Purkinje cell (primary cell): Measurements from ENCODE around the gene GLUL. TPM values are rescaled to one million over a fixed set of nuclear protein-coding genes. Genes with fewer than 3 reads are reported as not detected.

Source experiments
- polyA plus RNA-seq: library from polyadenylated mRNA; unstranded; fragments of >200 nt; fragmentation: Nextera tagmentation; gene quantifications from 2 replicates; pipeline ENCODE4 v1.2.1, GENCODE V29; 2014

GLUL gene
- 119 and 125 TPM in 2 replicates for polyA plus RNA-seq

DNA sequence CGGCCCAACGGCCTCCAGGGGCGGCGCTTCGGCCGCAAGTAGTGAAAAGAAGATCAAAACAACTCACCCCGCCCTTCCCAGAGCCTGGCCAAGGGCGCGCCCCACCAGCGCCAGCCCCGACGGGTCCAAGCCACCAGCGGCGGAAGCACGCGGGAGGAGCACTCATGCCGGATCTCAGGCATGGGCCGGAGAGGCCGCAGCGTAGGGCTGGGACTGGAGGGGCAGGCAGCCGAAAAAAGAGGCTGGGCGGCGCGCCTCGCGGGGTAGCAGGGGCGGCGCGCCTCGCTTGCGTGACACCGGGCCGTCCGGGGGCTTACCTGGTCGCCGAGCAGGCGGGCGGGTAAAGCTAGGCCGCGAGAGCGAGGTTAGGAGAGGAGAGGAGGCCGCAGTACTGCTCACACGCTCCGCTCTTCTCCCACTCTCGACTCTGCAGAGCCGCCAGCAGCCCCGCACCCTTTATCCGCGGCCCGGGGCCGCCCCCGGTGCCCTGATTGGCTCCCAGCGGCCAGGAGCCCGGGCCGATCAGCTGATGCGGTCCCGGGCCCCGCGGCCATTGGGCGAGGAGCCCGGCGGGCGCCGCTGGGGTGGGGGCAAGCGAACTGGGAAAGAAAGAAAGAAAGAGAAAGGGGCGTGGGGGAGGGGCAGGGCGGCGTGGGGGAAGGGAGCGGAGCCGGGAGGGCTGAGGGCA lies at the start of gene GLUL:
Gene GLUL (minus strand): TSS at position 429 of the 688 bp plus-strand sequence. CDS start 3,053 bp downstream, outside the sequence.

DNA sequence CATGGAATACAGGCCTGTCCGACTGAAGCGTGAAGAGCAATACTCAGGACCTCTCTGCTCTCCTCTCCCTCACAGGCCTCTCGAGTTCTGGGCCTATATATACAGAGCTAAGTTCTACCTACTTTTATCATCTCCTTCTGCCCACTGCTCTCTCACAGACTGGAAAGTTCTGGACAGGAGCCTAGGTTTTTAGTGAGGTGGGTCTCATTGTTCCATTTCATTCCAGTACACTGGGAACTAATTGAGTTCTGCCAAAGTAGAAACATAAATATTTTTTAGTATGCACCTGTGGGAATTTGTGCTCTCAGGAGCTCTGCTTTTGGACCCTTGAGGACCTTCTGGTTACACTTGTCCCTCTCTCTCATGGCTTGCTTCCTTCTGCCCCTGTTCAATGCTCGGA lies 9.0 kb upstream of the GLUL start, which contains the start of gene TEDDM1:
Gene TEDDM1 (minus strand): TSS at position 101 of the 400 bp plus-strand sequence. CDS start 182 bp downstream, outside the sequence.

Other genes with a start within 250 kb of the GLUL start
- gene TEDDM1, start 8.9 kb upstream of the GLUL start, polyA plus RNA-seq = not detected in 2 replicates
- gene RGSL1, start 58.4 kb upstream of the GLUL start, polyA plus RNA-seq = 0.13 TPM in 1 of 2 replicates, not detected in the other
- gene RNASEL, start 197.5 kb upstream of the GLUL start, polyA plus RNA-seq = 5.5 and 7.1 TPM in 2 replicates
- gene RGS16, start 212.6 kb upstream of the GLUL start, polyA plus RNA-seq = 102 and 163 TPM in 2 replicates